IPS DF 6.9 (cell line): Measurements from ENCODE around the gene LINC01488.

Experiments used
- DNase-seq: peaks from one replicate; pipeline ENCODE4 v3.0.0-alpha.2; 2013; ENCODE audit warnings: low read depth, low spot score
- H3K27ac ChIP-seq: one replicate; pipeline ENCODE4 v1.5.1; 2013; ENCODE audit warnings: low read length, control low read depth
- H3K27me3 ChIP-seq: 2 replicates; pipeline ENCODE4 v1.6.1; 2013; ENCODE audit warnings: mild to moderate bottlenecking, low read length; ENCODE audit not compliant: control insufficient read depth, insufficient read depth
- H3K36me3 ChIP-seq: 2 replicates; pipeline ENCODE4 v1.6.1; 2013; ENCODE audit warnings: low read length; ENCODE audit not compliant: control insufficient read depth, insufficient read depth
- H3K4me1 ChIP-seq: 2 replicates; pipeline ENCODE4 v1.6.1; 2013; ENCODE audit warnings: low read length; ENCODE audit not compliant: control insufficient read depth, insufficient read depth
- H3K4me3 ChIP-seq: 2 replicates; pipeline ENCODE4 v1.5.1; 2013; ENCODE audit warnings: mild to moderate bottlenecking, low read length
- H3K9me3 ChIP-seq: 2 replicates; pipeline ENCODE4 v1.6.1; 2013; ENCODE audit warnings: low read length, inconsistent platforms; ENCODE audit not compliant: control insufficient read depth, insufficient read depth
- WGBS: extraction: QIAGEN DNeasy Blood & Tissue Kit; methylation state at CpG from one replicate; pipeline ENCODE4 v1.1.7; 2013; ENCODE audit warnings: mixed read lengths, missing lambda C conversion rate; ENCODE audit not compliant: insufficient read length, insufficient coverage; 5-methylcytosine and 5-hydroxymethylcytosine counted together

Gene LINC01488

DNA sequence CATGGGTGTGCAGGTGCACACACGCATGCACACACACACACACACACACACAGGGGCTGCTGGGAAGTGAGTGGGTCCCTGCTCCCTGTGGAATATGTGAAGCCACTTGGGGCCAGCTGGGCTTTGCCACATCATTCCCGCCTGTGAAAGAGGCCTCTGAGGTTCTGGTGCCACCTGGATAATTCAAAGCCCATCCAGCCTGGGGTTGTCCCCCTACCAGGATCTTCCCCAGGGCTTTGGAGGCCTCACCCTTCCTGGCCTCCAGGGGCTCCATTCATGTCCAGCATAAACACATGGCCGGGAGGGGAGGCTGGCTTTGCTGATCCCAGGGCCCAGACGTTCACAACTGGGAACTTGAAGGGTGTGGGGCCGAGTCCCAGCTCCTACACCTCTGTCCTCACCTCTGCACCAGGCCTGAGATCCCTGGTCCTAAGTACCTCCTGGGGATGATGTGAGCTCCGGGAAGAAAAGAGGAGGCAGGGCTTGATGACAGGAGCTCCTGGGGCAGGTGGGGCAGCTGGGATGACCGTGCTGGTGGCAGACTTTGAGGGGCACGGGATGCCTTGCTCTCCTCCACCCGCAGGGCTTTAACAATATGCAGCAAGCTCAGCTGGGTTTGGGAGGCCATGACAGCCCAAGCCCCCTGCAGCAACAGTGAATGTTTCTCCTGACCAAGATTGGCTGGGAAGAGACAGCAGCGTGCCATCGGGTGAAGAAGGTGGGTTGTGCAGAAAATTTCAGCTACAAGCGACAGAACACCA is 14.2 kb downstream of the LINC01488 start:
- H3K27ac ChIP-seq, result no peak overlapping the region
- no peaks in the 10 kb centered on the region for H3K36me3 ChIP-seq
- no peak overlapping the region for H3K4me3 ChIP-seq
- DNase-seq, result no peak
- H3K27me3 ChIP-seq, result no peaks in the 10 kb centered on the region
- no CpG with 5 or more reads among the region's 12 CpGs for WGBS
- H3K4me1 ChIP-seq, result no peaks in the 10 kb centered on the region; the same call in 1 of the 2 replicates
- H3K9me3 ChIP-seq, result no peaks in the 10 kb centered on the region

DNA sequence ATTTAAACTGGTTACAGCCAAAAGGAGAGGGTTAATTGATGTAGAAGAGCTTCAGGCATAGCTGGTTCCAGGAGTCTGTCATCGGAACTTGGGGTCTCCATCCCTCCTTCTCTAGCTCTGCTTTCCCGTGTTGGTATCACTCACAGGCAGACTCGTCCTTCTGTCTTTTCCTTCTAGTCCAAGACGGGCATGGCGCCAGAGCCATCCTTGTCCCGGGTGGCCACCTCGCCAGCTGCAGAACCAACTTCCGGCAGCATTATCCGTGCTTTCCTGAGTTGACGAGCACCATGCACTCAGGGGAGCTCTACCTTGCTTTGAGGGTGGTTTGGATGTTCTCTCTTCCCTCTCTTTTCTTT is 14.7 kb downstream of the LINC01488 start:
- Histone ChIP-seq H3K27me3 (no peaks in the 10 kb centered on the region), H3K9me3 (no peaks in the 10 kb centered on the region), H3K4me3 (no peak overlapping the region; the same call in 1 of the 2 replicates), H3K4me1 (no peaks in the 10 kb centered on the region; the same call in 1 of the 2 replicates), H3K27ac (no peak overlapping the region), H3K36me3 (no peaks in the 10 kb centered on the region)
- no CpG with 5 or more reads among the region's 10 CpGs for WGBS
- DNase-seq, result no peak

DNA sequence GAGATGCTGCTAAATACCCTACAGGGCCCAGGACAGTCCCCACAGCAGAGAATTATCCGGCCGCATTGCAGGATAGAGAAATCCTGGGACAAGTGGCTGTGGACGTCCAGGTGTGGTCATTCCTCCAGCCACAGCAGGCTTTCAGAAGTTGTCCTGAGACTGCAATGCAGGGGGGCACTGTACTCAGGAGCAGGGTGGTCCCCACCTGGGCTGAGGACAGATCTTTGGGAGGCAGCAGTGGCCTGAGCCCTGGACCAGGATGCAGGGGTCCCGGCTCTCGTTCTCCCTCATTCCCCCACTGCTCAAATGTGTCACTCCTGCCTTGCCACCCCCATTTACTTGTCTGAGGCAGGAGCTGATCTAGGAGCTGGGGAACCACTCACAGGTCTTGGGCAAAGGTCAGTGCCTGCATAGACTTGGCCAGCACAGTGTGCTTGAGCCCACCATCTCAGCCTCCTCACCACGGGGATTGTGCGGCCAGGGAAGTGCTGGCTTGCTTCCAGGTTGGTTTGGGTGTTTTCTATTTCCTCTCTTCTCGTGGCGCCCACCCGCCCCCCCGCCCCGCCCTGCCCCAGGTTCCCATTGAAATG is 15.3 kb downstream of the LINC01488 start:
- no CpG with 5 or more reads among the region's 12 CpGs for WGBS
- Histone ChIP-seq H3K27ac (no peak overlapping the region), H3K27me3 (no peaks in the 10 kb centered on the region), H3K36me3 (no peaks in the 10 kb centered on the region), H3K4me1 (no peaks in the 10 kb centered on the region; the same call in 1 of the 2 replicates), H3K9me3 (no peaks in the 10 kb centered on the region), H3K4me3 (no peak overlapping the region)
- no peak for DNase-seq

DNA sequence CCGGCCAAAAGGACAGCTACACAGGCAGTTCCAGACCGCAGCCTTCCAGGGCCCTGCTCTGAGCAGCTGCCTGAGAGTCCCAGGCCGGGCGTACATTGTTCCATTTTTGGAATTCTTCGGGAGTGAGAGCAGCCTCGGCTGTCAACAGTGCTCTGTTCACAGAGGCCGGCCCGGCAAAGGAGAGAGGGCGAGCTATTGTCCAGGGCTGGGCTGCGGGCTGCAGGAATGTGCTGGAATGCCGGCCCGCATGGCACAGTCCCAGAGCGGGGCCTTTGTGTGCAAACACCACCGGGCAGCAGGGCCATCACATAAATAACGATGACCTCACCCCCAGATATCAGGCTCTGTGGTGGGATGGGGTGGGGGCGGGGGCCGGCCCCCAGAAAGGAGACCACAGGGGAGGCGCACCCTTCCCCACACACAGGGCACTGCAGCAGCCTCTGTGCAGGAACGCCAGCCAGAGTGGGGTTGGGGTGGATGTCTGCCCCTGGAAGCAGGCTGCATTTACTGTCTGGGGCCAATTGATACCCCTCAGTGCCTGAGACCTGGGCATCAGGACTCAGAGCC is 15.8 kb downstream of the LINC01488 start:
- Histone ChIP-seq H3K27ac (no peak overlapping the region), H3K4me3 (no peak overlapping the region), H3K4me1 (no peaks in the 10 kb centered on the region; the same call in 1 of the 2 replicates), H3K27me3 (no peaks in the 10 kb centered on the region), H3K9me3 (no peaks in the 10 kb centered on the region), H3K36me3 (no peaks in the 10 kb centered on the region)
- no CpG with 5 or more reads among the region's 19 CpGs for WGBS
- no peak for DNase-seq

DNA sequence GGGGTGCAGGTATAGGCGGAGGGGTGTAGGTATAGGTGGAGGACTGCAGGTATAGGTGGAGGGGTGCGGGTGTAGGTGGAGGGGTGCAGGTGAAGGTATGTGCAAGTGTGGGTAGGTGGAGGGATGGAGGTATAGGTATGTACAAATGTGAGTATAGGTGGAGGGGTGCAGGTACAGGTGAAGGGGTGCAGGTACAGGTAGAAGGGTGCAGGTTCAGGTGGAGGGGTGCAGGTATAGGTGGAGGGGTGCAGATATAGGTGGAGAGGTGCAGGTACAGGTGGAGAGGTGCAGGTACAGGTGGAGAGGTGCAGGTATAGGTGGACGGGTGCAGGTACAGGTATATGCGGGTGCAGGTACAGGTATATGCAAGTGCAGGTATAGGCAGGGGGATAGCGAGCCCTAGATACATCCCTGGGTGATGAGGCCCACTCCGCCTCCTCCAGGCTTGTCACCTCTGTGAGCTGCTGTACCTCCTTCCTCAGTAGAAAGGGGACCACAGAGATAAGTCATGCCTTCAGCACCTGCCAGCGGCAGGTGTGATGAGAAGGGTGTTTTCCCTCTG is 17.2 kb downstream of the LINC01488 start:
- Histone ChIP-seq H3K27ac (no peak overlapping the region), H3K4me3 (no peak overlapping the region), H3K9me3 (no peaks in the 10 kb centered on the region), H3K36me3 (no peaks in the 10 kb centered on the region), H3K4me1 (no peaks in the 10 kb centered on the region; the same call in 1 of the 2 replicates), H3K27me3 (no peaks in the 10 kb centered on the region)
- WGBS, result no CpG with 5 or more reads among the region's 7 CpGs
- DNase-seq, result no peak

DNA sequence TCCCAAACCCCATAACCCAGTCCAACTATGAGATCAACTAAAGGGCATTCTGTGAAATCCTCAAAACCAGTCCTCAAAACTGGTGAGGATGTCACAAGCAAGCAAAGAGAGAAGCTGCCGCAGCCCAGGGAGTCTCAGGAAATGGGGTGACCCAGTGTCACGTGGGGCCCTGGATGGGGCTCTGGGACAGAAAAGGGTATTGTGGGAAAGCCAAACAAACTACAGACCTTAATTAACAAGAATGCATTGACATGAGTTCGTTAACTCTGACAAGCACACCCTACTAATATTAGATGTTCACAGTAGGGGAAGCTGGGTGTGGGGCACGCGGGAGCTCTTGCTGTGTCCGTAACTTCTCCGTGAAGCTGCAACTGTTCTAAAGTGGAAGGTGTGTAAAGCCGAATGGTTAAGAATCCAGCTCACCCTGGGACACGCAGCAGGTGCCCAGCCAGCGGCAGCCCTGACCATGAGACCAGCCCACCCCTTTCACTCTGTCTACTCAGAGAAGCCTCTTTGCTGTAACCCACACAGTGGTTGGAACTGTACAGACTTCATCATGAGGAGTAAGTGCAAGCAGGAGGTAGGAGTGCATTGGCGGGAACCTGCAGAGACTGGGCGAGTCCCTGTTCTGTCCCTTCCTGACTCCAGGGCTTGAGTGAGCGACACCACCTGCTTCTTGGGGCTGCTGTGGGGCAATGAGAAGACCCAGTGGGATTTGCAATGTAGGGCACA is 17.9 kb downstream of the LINC01488 start:
- Histone ChIP-seq H3K27ac (no peak overlapping the region), H3K36me3 (no peaks in the 10 kb centered on the region), H3K4me1 (no peaks in the 10 kb centered on the region; the same call in 1 of the 2 replicates), H3K9me3 (no peaks in the 10 kb centered on the region), H3K27me3 (no peaks in the 10 kb centered on the region), H3K4me3 (no peak overlapping the region)
- WGBS, result no CpG with 5 or more reads among the region's 13 CpGs
- no peak for DNase-seq

DNA sequence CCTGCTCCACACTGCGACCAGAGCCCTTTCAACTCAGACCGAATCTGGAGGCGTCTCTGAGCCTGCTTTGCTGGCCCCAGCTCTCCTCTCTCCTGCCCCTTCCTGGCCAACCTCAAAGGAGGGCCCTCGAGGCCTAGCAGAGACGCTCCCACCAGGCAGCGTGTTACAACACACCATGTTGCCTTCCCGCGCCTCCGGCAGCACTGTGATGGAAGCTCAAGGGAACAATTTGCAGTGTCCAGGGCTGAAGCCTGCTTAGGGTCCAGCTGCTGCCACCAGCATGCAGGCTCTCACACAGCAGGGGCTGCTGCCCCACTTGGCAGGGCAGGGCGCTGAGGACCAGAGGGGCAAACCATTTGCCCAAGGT is 18.4 kb downstream of the LINC01488 start:
- no CpG with 5 or more reads among the region's 10 CpGs for WGBS
- no peak overlapping the region for H3K4me3 ChIP-seq
- no peaks in the 10 kb centered on the region for H3K4me1 ChIP-seq
- H3K27me3 ChIP-seq, result no peaks in the 10 kb centered on the region
- no peaks in the 10 kb centered on the region for H3K9me3 ChIP-seq
- no peak for DNase-seq
- H3K36me3 ChIP-seq, result no peaks in the 10 kb centered on the region
- no peak overlapping the region for H3K27ac ChIP-seq

DNA sequence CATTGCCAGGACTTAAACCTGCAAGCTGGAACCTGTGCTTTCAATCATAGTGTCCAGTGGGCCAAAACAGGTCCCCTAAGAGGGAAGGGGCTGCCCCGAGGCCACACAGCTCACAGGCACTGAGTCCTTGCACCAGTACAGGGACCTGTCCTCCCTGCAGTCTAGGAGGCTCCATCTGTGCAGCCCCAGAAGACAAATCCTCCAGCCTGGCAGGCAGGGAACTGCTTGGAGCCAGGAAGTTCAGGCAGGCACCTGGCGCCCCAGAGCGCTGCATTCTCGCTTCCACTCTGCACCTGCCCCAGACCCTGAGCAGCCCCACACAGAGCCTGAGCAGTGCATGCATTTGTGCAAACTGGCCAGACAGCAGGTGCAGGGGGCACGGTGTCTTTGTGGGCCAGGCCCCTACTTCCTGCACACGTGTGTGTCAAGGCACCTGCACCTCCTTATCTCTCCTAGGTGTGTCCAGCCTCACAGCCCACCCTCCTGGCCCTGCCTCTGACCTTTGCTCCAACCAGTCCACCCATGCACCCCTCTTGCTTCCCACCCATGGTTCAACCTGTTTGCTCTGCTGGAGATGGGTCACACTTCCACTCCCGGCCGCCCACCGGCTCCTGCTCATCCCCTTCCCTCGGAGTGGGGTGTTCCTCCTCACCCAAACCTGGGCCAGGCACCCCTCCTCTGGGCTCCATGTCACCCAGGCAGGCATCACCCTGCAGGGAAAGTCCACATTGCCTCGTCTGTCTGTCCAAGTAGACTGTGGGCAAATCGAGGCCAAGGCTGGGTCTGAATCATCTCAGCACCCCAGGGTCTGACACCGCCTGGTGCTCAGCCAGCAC is 19.0 kb downstream of the LINC01488 start:
- H3K9me3 ChIP-seq, result no peaks in the 10 kb centered on the region

DNA sequence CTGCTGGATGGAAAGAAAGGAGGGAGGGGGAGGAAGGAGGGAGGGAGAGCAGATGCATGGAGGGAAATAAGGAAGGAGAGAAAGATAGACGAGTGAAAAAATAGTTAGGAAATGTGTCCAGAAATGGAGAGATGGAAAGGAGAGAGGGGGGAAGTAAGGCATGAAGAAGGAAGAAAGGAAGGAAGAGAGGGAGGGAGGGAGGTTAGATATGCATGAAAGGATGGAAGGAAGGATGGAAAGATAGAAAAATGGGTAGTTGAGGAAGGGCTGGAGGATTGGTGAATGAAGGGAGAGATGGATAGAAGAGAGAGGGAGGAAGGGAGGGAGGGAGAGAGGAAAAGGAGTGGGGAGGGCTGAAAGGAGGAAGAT is 19.6 kb downstream of the LINC01488 start:
- Histone ChIP-seq H3K4me3 (no peak overlapping the region), H3K9me3 (no peaks in the 10 kb centered on the region), H3K27ac (no peak overlapping the region), H3K4me1 (no peaks in the 10 kb centered on the region), H3K36me3 (no peaks in the 10 kb centered on the region), H3K27me3 (no peaks in the 10 kb centered on the region)
- no peak for DNase-seq
- 100% methylated on average over 1 of the region's 1 CpG for WGBS

More for the DNA sequence above, 19.0 kb downstream of the LINC01488 start:
- WGBS, result no CpG with 5 or more reads among the region's 13 CpGs
- H3K27ac ChIP-seq, result no peak overlapping the region
- no peaks in the 10 kb centered on the region for H3K36me3 ChIP-seq
- H3K4me1 ChIP-seq, result no peaks in the 10 kb centered on the region
- H3K27me3 ChIP-seq, result no peaks in the 10 kb centered on the region
- H3K4me3 ChIP-seq, result no peak overlapping the region
- no peak for DNase-seq
